Stimulated activated CD4-positive, alpha-beta T cell treated with anti-CD3 and anti-CD28 coated beads, TNF-alpha, amount 100 ng/mL, for 1 hour (primary cell): Measurements from ENCODE around the gene CD300LF.

Experiments used
- DNase-seq, 3 donors: peaks; one replicate each; pipeline ENCODE4 v3.0.0-alpha.2; 2020; ENCODE audit warnings: low read depth in 3 of 3, low spot score in 1 of 3

Gene CD300LF

GRCh38 chr17:74691151-74691550, 21.6 kb downstream of the CD300LF start:
- no peak for DNase-seq

DNA sequence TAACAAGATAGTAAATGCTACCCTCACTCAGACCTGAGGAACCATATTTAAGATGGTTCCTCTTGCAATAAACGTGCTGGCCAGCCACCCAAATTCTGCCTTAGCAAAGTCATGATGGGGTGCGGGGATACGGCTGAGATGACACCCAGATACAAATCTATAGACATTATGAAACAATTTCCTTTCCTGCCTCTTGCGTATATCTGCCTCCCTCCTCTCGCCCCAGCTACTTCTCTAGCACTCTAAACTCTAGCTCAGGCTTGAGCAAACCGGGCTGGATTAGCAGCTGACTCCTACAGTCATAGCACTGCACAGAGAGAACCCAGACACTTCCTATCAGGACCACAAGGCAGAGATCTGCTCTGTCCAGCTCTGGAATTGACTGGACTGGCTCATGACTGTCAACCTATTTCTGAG, 22.3 kb downstream of the CD300LF start:
- DNase-seq = no peak

- no peak for DNase-seq
Observed at GRCh38 chr17:74687886-74688285, 24.8 kb downstream of the CD300LF start.

- no peak for DNase-seq
Observed at GRCh38 chr17:74686761-74687160, 26.0 kb downstream of the CD300LF start.

- no peak for DNase-seq
Observed at GRCh38 chr17:74682471-74683190, 30.1 kb downstream of the CD300LF start.

- DNase-seq = no peak
Observed at GRCh38 chr17:74682028-74682427, 30.7 kb downstream of the CD300LF start.

- DNase-seq = no peak
Observed at GRCh38 chr17:74680941-74681340, 31.8 kb downstream of the CD300LF start.

- DNase-seq = no peak
Observed at GRCh38 chr17:74680213-74680612, 32.5 kb downstream of the CD300LF start.

- no peak for DNase-seq
Observed at GRCh38 chr17:74679374-74679773, 33.3 kb downstream of the CD300LF start.

DNA sequence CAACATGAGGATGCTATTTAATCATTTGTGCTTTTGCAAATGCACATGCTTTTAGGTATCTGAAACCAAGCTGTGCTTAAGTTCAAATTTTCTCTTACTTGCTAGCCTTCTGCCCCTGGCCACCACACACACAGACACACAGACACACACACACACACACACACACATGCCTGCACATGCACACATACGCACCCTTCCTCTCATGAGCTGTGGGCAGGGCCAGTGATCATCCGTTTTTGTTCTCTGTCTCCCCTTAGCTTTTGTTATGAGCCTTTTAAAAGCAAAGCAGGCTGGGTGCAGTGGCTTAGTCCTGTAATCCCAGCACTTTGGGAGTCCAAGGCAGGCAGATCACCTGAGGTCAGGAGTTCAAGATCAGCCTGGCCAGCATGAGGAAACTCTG, 34.2 kb downstream of the CD300LF start:
- no peak for DNase-seq

- no peak for DNase-seq
Observed at GRCh38 chr17:74677558-74678466, 34.9 kb downstream of the CD300LF start.

DNA sequence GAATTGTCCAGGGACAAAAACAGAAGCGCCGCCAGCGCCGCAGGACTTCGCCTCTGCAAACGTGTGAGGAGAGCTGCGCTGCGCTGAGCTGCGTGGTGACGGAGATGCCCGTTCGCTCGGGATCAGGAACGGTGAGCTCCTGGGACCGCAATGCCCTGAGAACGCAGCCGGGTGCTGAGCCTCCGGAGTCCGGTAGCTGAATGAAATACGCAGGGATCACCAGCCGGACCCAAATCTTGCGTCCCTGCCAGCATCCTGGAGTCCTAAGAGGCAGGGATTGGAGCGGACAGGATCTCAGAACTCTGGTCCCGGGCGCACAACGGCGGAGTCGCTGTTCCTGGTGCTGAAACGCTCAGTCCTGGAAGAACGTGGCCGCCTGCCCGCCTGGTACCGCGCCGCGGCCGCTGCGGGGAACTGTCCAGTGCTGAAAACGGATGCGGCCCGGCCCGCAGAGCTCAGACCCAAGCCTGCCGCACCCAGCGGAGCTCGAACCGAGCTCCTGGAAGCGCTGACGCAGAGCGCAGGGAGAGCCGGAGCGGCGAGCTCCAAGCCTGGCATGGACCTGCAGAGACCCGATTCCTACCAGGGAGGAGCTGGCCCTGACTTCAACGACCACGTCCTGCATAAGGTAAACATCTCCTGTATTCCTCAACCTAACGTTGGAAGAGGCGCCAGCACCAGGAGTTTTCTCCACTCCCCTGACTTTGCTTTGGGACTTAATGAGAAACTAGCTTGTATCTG, 41.5 kb downstream of the CD300LF start:
- peak; percentile 37 to 59 (median 39) for DNase-seq

DNA sequence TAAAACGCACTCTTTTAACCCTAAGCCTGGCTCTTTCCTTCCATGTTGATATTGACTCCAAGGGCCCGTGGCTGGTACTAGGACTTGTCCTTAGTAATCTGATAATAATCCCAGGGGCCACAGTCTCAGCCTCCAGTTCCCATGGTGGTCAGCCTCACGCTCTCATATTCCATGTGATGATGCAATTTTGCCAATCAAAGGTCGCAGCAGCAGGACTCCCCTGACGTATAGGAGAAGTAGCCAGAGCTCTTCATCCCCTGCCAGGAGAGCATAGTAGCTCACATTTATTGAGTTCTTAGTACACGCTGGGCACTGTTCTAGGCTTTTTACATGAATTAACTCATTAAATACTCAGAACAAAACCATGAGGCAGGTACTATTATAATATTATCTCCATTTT, 42.4 kb downstream of the CD300LF start:
- DNase-seq = no peak

DNA sequence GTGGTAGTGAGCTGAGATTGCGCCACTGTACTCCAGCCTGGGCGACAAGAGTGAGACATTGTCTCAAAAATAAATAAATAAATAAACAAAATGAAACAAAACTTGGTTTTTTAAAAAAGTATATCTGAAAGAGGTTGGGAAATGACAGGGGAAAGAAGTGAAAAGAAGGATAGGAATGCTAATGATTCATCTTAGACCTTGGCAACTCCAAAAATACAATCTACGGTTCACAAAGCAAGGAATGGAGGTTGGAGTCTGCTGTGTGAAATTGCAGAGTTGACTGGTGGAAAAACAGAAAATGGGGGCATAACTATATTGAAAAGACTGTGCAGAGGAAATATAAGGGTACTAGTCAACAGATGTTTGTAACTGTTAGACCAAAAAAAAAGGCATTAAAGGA, 49.2 kb downstream of the CD300LF start:
- DNase-seq = no peak

- DNase-seq = no peak
Observed at GRCh38 chr17:74659889-74660288, 52.8 kb downstream of the CD300LF start.

DNA sequence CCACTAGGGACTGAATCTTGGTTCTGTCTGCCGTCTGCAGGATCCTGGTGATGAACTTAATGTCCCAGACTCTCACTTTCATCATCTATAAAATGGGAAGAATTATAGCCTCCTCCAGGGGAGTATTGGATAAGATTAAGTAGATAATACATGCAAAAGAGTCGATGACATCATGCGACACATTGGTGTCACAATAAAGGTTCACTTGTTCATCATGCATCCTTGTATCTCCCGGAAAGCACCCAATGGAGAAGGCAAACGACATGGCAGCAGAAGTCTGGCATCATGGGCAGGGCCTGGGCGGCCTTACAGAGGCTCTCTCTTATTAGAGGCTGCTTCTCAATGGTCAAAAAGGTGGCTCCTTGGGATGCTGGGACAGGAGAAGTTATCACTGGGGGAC, 54.1 kb downstream of the CD300LF start:
- no peak for DNase-seq

GRCh38 chr17:74654742-74655141, 58.0 kb downstream of the CD300LF start:
- DNase-seq = no peak

- no peak for DNase-seq
Observed at GRCh38 chr17:74652020-74652419, 60.7 kb downstream of the CD300LF start.

DNA sequence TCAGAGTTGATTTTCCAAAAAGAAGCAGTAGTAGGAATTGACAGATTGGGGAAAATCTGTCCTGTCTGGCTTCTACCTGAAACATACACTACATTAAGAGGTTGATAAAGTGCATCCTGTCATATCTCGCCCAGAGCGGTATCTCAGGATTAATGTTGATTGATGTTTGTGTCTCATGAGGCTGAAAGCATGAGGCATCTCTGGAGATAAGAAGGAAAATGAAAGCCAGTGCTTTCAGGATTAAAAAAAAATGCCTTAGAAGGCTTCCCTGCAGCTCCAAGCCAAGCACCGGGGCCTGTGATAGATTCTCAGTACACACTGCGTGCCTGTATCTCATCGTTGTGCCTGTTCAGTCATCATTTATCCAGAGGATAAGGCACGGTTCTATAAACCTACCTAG, 62.8 kb downstream of the CD300LF start:
- DNase-seq = no peak

DNA sequence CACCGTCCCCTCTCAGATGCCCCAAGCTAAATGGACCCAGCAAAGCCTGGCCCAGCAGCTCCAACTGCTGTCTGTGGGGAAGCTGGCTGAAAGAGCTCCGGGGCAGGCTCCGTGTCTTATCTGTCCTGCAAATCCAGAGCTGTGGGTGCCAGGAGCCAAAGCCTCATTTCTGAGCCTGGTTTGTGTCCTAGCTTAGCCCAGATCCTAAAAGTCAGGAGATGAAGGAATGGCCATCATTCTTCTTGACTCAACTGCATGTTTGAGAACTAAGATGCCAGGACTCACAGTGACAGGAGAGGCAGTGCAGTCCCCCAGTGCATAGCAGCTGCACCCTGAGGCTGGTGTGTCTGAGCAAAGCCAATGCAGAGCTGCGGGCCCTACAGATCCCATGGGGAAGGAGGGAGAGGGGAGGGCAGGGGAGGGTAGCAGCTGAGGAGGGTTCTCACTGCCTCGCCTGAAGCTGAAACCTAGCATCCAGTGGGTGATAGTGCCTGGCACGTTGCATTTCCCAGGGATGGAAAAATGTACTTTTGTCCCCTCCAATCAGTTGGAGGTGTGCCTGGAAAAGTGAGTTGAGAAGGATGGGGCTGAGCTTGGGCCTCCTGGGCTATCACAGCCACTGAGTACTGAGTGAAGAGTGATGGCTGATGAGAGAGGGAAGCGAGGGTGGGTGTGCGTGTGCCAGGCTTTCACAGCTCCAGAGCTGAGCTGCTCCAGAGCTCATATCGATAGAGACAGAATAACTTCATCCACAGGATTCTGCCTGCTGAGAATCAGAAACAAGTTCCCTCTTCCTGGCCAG, 64.7 kb downstream of the CD300LF start:
- no peak for DNase-seq

DNA sequence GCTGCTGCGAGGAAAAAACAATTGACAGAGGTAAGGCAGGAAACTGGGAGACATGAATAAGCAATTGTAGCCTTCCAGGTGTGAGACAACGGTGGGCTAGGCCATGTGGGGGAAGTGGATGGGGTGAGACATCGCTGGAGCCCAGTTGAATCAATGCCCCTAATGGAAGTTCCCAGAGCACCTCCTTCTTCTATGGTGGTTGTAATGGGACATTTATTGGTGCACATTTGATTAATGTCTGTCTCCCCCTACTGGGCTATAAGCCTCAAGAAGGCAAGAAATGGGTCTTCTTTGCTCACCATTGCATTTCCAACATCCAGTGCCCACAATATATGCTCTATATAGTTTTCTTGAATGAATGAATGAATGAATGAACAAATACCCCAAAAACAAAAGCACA, 66.5 kb downstream of the CD300LF start:
- DNase-seq = no peak
